ENCODE measurements around the gene USP10.
"Not testable (repeated sequence)": the region's sequence is repeated elsewhere in the genome, so short reads cannot be mapped to it uniquely, and the experiment has no call there.

Gene USP10

GRCh38 chr16:84687715-84688114 lies 12.1 kb upstream of the USP10 start:
- no peaks in the 10 kb centered on the region for H3K36me3 ChIP-seq (ENCODE audit: control insufficient read depth in 1 of 2, insufficient read depth in 2 of 2, low read depth in 1 of 2, low read length in 2 of 2)
- H3K23ac ChIP-seq (ENCODE audit: low read length in 2 of 2), result no peak overlapping the region
- H2BK12ac ChIP-seq (ENCODE audit: low read length in 2 of 2), result no peak overlapping the region
- no peak overlapping the region for H2BK120ac ChIP-seq (ENCODE audit: low read depth, low read length)
- no peak overlapping the region for H3K18ac ChIP-seq (ENCODE audit: low read depth in 1 of 2, low read length in 2 of 2)
- H2AFZ ChIP-seq (ENCODE audit: low read depth, low read length), result no peak overlapping the region
- no peak overlapping the region for H2BK15ac ChIP-seq (ENCODE audit: low read depth, poor library complexity, severe bottlenecking)
- H3K9me3 ChIP-seq (ENCODE audit: control insufficient read depth, low read length), result no peaks in the 10 kb centered on the region
- H3K27ac ChIP-seq (ENCODE audit: low read length, poor library complexity, severe bottlenecking), result peak overlapping the region; percentile 82
- H2AK5ac ChIP-seq (ENCODE audit: low read length, severe bottlenecking), result no peak overlapping the region
- H3K4me3 ChIP-seq (ENCODE audit: insufficient read depth in 1 of 2, low read depth in 1 of 2, low read length in 2 of 2), result no peak overlapping the region
- no peak overlapping the region for H4K8ac ChIP-seq (ENCODE audit: low read length)
- peak; percentile 95 for DNase-seq
- no peak overlapping the region for H4K91ac ChIP-seq (ENCODE audit: low read length)
- no peak overlapping the region for H2BK5ac ChIP-seq (ENCODE audit: low read depth, low read length, poor library complexity, severe bottlenecking)
- H3K9ac ChIP-seq (ENCODE audit: low read length), result peak overlapping the region; percentile 13
- peaks cover 0 to 8% of the 10 kb centered on the region in 2 experiments for H3K27me3 ChIP-seq (ENCODE audit: control insufficient read depth in 1 of 2, insufficient read depth in 1 of 2, low read length in 2 of 2)
- WGBS, result 54% methylated on average over 6 of the region's 6 CpGs
- H3K4ac ChIP-seq (ENCODE audit: low read depth in 1 of 2, low read length in 2 of 2), result no peak overlapping the region
- no peak overlapping the region for H3K4me2 ChIP-seq (ENCODE audit: low read length, poor library complexity, severe bottlenecking)
- H3K4me1 ChIP-seq (ENCODE audit: control insufficient read depth, insufficient read depth, low read depth, low read length), result peaks cover 17% of the 10 kb centered on the region
- no peak overlapping the region for H3K14ac ChIP-seq (ENCODE audit: low read length in 2 of 2)
- no peaks in the 10 kb centered on the region for H3K79me1 ChIP-seq (replicated peaks; ENCODE audit: low read length, poor library complexity, severe bottlenecking)

- H2BK15ac ChIP-seq (ENCODE audit: low read depth, poor library complexity, severe bottlenecking); H3K4ac ChIP-seq (ENCODE audit: low read depth in 1 of 2, low read length in 2 of 2); H3K36me3 ChIP-seq (ENCODE audit: control insufficient read depth in 1 of 2, insufficient read depth in 2 of 2, low read depth in 1 of 2, low read length in 2 of 2); H4K8ac ChIP-seq (ENCODE audit: low read length); H2AFZ ChIP-seq (ENCODE audit: low read depth, low read length); H3K23ac ChIP-seq (ENCODE audit: low read length in 2 of 2); H3K4me2 ChIP-seq (ENCODE audit: low read length, poor library complexity, severe bottlenecking); H2BK120ac ChIP-seq (ENCODE audit: low read depth, low read length); H3K9me3 ChIP-seq (ENCODE audit: control insufficient read depth, low read length); H3K4me3 ChIP-seq (ENCODE audit: insufficient read depth in 1 of 2, low read depth in 1 of 2, low read length in 2 of 2); H3K14ac ChIP-seq (ENCODE audit: low read length in 2 of 2); H3K9ac ChIP-seq (ENCODE audit: low read length); H3K27me3 ChIP-seq (ENCODE audit: control insufficient read depth in 1 of 2, insufficient read depth in 1 of 2, low read length in 2 of 2); DNase-seq; H3K18ac ChIP-seq (ENCODE audit: low read depth in 1 of 2, low read length in 2 of 2); H3K79me1 ChIP-seq (replicated peaks; ENCODE audit: low read length, poor library complexity, severe bottlenecking); H2BK5ac ChIP-seq (ENCODE audit: low read depth, low read length, poor library complexity, severe bottlenecking); H4K91ac ChIP-seq (ENCODE audit: low read length): not testable (repeated sequence)
- Histone ChIP-seq H2AK5ac (ENCODE audit: low read length, severe bottlenecking) (peak overlapping the region; percentile 78), H3K4me1 (ENCODE audit: control insufficient read depth, insufficient read depth, low read depth, low read length) (peaks cover 17% of the 10 kb centered on the region), H2BK12ac (ENCODE audit: low read length in 2 of 2) (peak overlapping the region in 1 of 2 experiments; percentile 78), H3K27ac (ENCODE audit: low read length, poor library complexity, severe bottlenecking) (peak overlapping the region; percentile 82)
- 90% methylated on average over 4 of the region's 4 CpGs for WGBS
These were observed 11.6 kb upstream of the USP10 start for GRCh38 chr16:84688163-84688562.

DNA sequence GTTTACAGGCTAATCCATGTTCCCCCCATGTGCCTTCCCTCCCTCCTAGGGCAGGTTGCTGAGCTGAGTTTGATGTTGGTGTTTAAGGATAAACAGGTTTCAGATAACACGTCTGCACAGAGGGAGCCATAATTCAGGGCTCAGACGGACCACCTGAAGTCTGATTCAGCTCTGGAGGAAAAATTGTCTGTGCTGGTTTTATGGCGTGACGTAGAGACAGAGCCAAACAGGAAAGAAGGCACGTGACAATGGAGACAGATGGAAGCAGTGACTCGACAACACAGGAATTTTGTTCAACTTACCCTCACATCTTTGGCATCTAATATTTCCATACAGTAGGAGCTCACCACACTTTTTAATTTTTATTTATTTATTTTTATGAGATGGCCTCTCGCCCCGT lies 10.7 kb upstream of the USP10 start:
- Histone ChIP-seq H3K27me3 (ENCODE audit: control insufficient read depth in 1 of 2, insufficient read depth in 1 of 2, low read length in 2 of 2) (peaks cover 0 to 8% of the 10 kb centered on the region in 2 experiments), H3K9ac (ENCODE audit: low read length) (peak overlapping the region; percentile 51), H4K8ac (ENCODE audit: low read length) (no peak overlapping the region), H3K36me3 (ENCODE audit: control insufficient read depth in 1 of 2, insufficient read depth in 2 of 2, low read depth in 1 of 2, low read length in 2 of 2) (no peaks in the 10 kb centered on the region), H2AFZ (ENCODE audit: low read depth, low read length) (no peak overlapping the region), H3K4ac (ENCODE audit: low read depth in 1 of 2, low read length in 2 of 2) (no peak overlapping the region), H3K18ac (ENCODE audit: low read depth in 1 of 2, low read length in 2 of 2) (peak overlapping the region in 1 of 2 experiments; percentile 79), H3K14ac (ENCODE audit: low read length in 2 of 2) (no peak overlapping the region), H3K4me1 (ENCODE audit: control insufficient read depth, insufficient read depth, low read depth, low read length) (peaks cover 17% of the 10 kb centered on the region), H3K4me2 (ENCODE audit: low read length, poor library complexity, severe bottlenecking) (no peak overlapping the region), H3K23ac (ENCODE audit: low read length in 2 of 2) (no peak overlapping the region), H2AK5ac (ENCODE audit: low read length, severe bottlenecking) (peak overlapping the region; percentile 95), H3K9me3 (ENCODE audit: control insufficient read depth, low read length) (no peaks in the 10 kb centered on the region), H2BK12ac (ENCODE audit: low read length in 2 of 2) (peak overlapping the region in 1 of 2 experiments; percentile 92), H2BK120ac (ENCODE audit: low read depth, low read length) (no peak overlapping the region), H2BK15ac (ENCODE audit: low read depth, poor library complexity, severe bottlenecking) (no peak overlapping the region), H4K91ac (ENCODE audit: low read length) (peak overlapping the region; percentile 70), H3K79me1 (replicated peaks; ENCODE audit: low read length, poor library complexity, severe bottlenecking) (no peaks in the 10 kb centered on the region), H2BK5ac (ENCODE audit: low read depth, low read length, poor library complexity, severe bottlenecking) (no peak overlapping the region), H3K27ac (ENCODE audit: low read length, poor library complexity, severe bottlenecking) (peak overlapping the region; percentile 78), H3K4me3 (ENCODE audit: insufficient read depth in 1 of 2, low read depth in 1 of 2, low read length in 2 of 2) (no peak overlapping the region)
- DNase-seq, result peak; percentile 91
- WGBS, result 18% methylated on average over 7 of the region's 8 CpGs

GRCh38 chr16:84690088-84690819 lies 9.5 kb upstream of the USP10 start:
- DNase-seq, result no peak
- Histone ChIP-seq H3K23ac (ENCODE audit: low read length in 2 of 2) (no peak overlapping the region), H3K14ac (ENCODE audit: low read length in 2 of 2) (no peak overlapping the region), H4K8ac (ENCODE audit: low read length) (no peak overlapping the region), H3K27ac (ENCODE audit: low read length, poor library complexity, severe bottlenecking) (peak overlapping the region; percentile 6), H3K27me3 (ENCODE audit: control insufficient read depth in 1 of 2, insufficient read depth in 1 of 2, low read length in 2 of 2) (no peaks in the 10 kb centered on the region), H2BK5ac (ENCODE audit: low read depth, low read length, poor library complexity, severe bottlenecking) (no peak overlapping the region), H3K4me3 (ENCODE audit: insufficient read depth in 1 of 2, low read depth in 1 of 2, low read length in 2 of 2) (no peak overlapping the region), H3K79me1 (replicated peaks; ENCODE audit: low read length, poor library complexity, severe bottlenecking) (no peaks in the 10 kb centered on the region), H3K4ac (ENCODE audit: low read depth in 1 of 2, low read length in 2 of 2) (no peak overlapping the region), H2BK15ac (ENCODE audit: low read depth, poor library complexity, severe bottlenecking) (peak overlapping the region; percentile 71), H2BK12ac (ENCODE audit: low read length in 2 of 2) (peak overlapping the region in 1 of 2 experiments; percentile 8), H2AFZ (ENCODE audit: low read depth, low read length) (no peak overlapping the region), H3K18ac (ENCODE audit: low read depth in 1 of 2, low read length in 2 of 2) (peak overlapping the region; percentile 54 to 75), H3K36me3 (ENCODE audit: control insufficient read depth in 1 of 2, insufficient read depth in 2 of 2, low read depth in 1 of 2, low read length in 2 of 2) (no peaks in the 10 kb centered on the region), H3K9me3 (ENCODE audit: control insufficient read depth, low read length) (no peaks in the 10 kb centered on the region), H3K9ac (ENCODE audit: low read length) (no peak overlapping the region), H2BK120ac (ENCODE audit: low read depth, low read length) (no peak overlapping the region), H3K4me2 (ENCODE audit: low read length, poor library complexity, severe bottlenecking) (no peak overlapping the region), H4K91ac (ENCODE audit: low read length) (no peak overlapping the region), H2AK5ac (ENCODE audit: low read length, severe bottlenecking) (peak overlapping the region; percentile 21), H3K4me1 (ENCODE audit: control insufficient read depth, insufficient read depth, low read depth, low read length) (peaks cover 15% of the 10 kb centered on the region)
- 93% methylated on average over 6 of the region's 6 CpGs for WGBS

All from mesenchymal stem cell (in vitro differentiated cells and primary cell).